Stimulated activated CD4-positive, alpha-beta T cell treated with anti-CD3 and anti-CD28 coated beads, Interleukin-12 subunit alpha, Interleukin-12 subunit beta, amount 100 ng/mL, for 24 hours (primary cell): ENCODE data around the gene F10.

Experiments
- DNase-seq, 2 experiments: peaks; one replicate each; pipeline ENCODE4 v3.0.0-alpha.2; 2020; ENCODE audit warnings: low read depth in 2 of 2

Gene F10

DNA sequence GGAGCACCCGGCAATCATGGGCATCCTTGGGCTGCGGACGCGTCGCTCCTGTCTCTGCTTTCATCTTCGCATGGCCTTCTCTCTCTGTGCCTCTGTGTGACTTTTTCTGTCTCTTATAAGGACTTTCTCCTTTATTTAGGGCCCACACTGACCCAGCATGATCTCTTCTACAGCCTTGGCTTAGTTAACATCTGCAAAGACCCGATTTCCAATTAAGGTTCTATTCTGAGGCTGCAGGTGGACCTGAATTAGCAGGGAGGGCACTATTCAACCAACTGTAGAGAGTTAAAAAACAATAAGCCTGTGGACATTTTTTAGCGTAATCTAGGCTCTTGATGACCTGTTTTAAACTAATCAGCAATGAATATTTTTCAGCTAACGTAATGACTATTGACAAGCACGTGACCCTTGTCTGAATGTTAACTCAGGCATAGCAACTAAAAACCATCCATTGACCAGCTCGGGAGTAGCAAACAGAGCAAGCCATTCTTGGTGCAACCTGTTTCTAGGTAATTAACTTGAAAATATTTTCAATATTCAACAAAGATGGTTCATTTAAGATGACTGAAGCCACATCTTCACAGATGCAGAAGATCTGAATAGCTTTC is 15.2 kb downstream of the F10 start:
- DNase-seq: no peak

DNA sequence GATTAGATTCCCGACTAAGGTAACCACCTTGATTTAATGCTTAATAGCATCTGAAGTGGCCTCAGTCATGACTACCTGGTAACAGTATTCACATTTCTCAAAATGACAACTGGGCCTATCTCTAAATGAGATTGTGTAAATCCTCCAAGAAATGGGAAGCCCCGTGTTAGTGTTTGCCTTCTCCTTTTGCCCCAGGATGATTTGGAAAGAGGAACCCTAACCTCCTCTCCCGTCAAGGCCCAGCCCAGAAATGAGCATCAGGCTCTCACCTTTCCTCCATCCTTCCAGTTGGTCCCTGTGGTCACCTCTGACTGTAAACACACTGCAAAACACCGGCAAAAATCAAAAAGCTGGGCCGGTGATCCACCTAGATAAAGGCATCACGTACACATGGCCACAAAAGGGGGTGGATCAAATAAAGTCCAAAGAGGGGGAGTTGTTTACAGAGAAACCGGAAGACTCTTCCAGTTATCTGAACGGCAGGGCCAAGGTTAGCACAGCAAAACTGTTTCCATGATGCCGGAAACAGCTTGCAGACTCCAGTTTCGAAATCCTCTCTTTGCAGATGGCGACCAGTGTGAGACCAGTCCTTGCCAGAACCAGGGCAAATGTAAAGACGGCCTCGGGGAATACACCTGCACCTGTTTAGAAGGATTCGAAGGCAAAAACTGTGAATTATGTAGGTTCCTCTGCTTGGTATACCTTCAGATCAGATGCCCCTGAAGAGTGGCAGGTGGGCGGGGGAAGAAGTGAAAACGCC is 16.4 kb downstream of the F10 start:
- DNase-seq: no peak

GRCh38 chr13:113139577-113139976 is 17.0 kb downstream of the F10 start:
- no peak for DNase-seq

DNA sequence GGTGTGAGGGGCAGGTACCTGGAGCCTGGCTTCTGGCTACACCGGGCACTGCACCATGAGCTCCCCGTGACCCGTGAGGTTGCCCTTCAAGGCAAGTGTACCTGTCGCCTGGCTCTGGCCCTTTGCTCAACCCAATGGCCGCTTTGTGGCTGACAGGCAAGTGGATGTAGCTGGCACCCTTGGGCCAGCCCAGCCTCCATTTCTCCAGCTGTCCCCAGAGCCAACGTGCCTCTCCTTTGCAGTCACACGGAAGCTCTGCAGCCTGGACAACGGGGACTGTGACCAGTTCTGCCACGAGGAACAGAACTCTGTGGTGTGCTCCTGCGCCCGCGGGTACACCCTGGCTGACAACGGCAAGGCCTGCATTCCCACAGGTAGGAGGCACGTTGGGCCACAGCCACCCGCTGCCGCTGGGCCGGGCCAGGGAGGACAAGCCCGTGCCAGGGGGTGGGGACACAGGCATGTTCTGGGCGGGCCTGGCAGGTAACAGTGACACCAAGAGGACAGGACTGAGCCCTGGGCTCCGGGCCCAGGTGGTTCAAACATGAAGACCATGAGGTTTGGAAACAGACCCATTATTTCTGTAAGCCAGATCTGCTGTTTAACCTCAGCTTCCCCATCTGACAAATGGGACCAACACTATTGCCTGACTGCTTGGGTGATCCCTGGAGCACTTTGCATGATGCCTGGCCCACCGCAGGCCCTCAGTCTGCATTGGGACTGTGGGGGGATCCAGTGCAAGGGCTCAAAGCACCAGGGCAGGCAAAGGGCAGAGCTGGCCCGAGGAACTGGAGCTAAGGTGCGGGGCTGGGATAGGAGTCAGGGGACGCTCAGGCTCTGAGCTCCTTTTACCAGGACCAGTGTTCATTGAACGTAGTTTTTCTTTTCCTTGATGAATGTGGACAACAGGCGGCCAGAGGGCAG is 18.3 kb downstream of the F10 start:
- DNase-seq: no peak

DNA sequence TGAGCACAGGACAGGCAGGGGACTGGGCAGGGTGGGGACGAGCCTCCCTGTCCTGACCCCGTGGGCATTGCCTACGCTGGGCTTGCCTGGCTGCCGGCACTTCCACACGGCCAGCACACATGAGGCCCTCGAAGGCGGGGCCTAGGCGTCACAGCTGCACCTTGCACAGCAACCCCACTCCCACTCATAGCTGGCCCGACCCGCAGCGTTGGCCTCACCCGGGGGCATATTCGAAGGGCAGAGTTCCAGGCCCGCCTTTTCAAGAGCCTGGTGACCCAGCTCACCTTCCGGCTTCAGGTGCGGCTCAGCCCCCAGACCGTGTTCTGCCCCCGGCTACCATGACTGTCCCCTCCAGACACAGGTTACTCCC is 19.0 kb downstream of the F10 start:
- no peak for DNase-seq

GRCh38 chr13:113142876-113143275 is 20.3 kb downstream of the F10 start:
- no peak for DNase-seq

DNA sequence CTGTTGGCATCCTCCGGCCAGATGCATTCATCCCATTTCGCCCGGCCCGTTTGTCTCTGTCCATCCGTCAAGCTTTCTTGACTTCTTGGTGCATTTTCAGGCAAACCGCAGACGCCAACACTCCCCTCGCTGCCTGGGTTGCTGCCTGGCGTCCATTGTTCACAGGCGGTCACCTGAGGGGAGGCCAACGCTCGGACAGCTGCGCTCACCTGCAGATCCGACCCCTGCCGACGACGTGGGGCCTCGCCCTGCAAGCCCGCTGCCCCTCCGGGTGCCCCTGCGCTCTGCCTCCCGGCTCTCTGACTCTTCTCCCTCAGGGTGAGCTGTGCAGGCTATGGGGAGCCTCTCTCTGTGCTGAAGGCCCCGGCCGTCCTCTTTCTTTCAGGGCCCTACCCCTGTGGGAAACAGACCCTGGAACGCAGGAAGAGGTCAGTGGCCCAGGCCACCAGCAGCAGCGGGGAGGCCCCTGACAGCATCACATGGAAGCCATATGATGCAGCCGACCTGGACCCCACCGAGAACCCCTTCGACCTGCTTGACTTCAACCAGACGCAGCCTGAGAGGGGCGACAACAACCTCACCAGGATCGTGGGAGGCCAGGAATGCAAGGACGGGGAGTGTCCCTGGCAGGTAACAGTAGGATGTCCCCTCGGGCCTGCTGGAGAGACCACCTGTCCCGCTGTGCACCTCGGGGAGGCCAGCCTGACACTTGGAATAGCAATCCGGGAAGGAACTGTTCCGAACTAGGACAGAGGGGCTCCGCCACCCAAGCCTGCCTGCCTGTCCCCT is 21.1 kb downstream of the F10 start:
- no peak for DNase-seq

GRCh38 chr13:113144255-113144629 is 21.6 kb downstream of the F10 start:
- no peak for DNase-seq

DNA sequence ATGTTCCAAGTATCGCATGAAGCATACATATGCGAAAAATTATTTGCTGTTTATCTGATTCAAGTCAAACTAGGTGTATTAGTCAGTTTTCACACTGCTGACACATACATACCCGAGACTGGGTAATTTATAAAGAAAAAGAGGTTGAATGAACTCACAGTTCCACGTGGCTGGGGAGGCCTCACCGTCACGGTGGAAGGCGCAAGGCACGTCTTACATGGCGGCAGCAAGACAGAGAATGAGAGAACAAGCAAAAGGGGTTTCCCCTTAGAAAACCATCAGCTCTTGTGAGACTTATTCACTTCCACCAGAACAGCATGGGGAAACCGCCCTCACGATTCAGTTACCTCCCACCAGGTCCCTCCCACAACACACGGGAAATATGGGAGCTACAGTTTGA is 22.9 kb downstream of the F10 start:
- no peak for DNase-seq

DNA sequence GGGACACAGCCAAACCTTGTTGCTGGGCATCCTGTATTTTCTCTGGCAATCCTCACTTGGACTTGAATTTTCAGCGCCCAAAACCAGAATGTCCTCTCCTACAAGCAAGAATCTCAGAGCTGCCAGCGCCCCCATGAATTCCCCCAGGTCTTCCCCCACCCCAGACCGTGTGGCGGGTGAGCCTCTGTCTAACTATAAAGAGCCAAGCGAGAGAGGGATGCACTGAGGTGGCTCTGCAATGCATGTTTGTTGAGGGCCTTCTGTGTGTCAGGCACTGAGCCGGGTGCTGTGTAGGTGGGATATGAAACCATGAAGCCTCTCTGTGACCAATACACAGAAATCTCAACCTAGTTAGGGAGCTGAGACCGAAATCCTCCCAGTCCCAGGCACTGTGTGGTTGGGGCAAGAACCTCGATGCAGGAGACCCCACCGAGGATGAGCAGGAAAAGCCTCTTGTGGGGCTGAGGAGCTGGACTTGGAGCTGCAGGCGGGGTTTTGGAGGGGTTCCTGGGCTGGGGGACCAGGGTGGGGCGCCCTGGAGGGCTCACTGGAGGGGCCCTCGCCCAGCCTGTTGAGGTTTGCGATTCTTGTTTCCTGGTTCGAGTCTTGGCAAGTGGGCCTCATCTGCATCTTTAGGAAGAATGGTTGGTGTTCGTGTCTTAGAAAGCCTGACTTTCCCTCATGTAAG is 23.5 kb downstream of the F10 start:
- DNase-seq: no peak

- DNase-seq: no peak
Observed at GRCh38 chr13:113146750-113147149, 24.2 kb downstream of the F10 start.

DNA sequence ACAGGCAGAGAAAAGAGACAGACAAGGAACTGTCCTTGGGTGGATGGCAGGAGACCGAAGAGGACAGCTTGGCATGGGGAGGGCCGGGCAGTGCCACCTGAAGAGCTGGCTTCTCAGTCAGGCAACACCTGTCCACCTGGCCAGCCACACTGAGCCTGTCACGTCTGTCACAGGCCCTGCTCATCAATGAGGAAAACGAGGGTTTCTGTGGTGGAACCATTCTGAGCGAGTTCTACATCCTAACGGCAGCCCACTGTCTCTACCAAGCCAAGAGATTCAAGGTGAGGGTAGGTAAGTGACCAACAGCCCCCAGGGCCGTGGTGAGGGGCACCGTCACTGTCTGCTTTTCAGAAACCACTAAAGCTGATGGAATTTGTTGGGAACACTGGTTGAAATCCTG is 24.6 kb downstream of the F10 start:
- DNase-seq: no peak

DNA sequence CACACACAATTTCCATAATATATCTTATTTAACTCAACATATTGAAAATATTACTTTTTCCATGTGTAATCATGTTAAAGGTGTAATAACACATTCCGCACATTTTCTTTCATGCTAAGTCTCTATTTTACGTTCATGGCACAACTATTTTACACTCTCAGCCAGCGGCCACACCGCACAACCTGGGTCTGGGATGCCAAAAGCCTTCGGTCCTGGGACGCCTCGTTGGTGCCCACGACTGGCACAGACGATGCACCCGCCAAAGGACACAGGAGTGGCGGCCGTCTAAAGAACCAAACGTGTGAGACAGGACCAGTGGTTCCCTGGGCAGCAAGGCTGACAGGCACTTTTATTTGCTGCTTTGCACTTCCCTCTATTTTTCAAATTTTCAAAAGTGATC is 25.8 kb downstream of the F10 start:
- no peak for DNase-seq

GRCh38 chr13:113148940-113149503 is 26.4 kb downstream of the F10 start:
- DNase-seq: no peak

GRCh38 chr13:113149711-113150549 is 27.3 kb downstream of the F10 start:
- no peak for DNase-seq

DNA sequence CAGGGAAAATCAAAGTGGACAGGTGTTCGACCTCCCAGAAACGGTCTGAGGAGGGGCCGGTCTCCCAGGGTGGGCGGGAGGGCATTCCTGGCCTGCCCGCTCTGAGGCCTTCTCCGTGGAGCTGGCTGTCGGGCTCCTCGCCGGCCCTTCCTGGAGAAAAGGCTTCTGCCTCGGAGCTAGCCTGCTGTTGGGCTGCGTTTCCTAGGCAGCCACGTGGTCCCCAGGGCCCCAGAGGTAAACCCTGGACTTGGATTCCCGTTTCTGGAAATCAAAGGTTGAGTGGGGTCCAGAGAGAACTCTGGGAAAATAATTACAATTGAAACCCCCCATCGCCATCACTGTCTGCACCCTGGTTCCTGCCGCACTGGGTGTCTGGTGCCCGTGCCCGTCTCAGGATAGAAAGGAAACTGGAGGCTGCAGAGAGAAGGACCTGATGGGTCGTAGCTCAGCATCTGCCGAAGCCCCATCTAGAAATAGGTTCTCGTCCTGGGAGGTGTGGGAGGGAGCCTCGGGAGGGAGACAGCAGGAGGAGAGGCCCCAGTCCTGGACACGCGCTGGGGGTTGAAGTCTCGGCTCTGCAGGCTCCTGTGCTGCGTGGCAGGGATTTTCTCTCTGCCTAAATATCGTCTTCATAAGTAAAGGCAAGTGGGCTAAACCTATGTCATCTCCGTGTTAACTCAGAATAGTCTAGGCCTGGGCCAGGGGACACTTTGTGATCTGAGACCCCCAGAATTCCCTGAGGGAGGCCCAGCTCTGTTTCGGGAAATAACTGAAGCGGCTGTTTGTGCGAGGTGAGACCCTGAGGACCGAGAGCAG is 28.2 kb downstream of the F10 start:
- no peak for DNase-seq

DNA sequence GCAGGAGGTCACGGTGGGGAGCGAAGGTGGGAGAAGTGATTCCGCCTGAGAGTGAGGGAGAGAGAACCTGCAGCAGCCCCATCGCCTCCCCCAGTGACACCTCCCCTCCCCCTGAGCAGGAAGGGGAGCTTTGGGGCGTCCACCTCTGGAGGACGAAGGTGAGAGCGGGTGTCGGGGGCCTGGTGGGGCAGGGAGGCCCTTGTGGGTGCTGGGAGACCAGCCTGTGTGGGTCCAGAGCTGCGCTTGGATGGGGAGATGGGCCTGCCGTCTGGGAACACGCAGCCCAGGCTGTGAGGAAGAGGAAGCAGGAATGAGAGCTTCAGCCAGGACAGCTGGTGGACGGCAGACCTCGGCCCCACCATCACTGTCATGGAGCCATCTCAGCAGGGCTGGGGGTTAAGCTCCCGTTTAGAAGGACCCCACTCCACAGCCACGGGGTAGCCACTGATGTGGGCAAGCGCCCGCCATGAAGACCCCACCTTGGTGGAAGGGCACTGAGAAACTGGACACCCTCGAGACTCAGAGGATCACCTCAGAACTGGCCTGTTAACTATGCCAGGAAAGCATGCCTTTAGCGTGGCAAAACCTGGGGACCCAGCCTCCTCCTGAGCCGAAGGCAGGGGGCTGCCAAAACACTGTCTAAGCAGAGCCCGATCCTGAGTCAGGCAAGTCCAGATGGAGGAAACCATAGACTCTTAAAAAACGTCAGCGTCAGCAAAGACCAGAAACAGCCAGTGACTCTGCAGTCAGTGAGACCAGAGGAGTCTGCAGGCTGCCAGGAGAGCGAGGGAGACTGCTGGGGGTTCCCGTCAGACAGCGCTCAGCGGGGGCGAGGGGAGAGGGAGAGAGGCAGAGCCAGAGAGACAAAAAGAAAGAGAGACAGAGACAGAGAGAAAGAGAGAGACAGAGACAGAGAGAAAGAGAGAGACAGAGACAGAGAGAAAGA is 29.4 kb downstream of the F10 start:
- DNase-seq: no peak

DNA sequence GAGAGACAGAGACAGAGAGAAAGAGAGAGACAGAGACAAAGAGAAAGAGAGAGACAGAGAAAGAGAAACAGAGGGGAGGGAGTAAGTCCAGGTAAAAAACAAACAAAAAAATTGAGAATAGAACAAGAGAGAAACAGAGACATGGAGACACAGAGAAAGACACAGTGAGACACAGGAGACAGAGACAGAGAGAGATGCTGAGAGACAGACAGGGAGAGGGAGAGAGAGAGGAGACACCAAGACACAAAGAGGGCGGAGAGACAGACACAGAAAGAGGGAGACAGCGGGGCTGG is 30.0 kb downstream of the F10 start:
- no peak for DNase-seq
